OCI-LY3 (cell line): Measurements from ENCODE around the gene IQSEC1.

Experiments used
- EZH2phosphoT487 ChIP-seq: fragments of 200-600 bp; shearing (Covaris generic); IDR thresholded peaks from 2 replicates; pipeline ENCODE4 v1.6.1; 2018; ENCODE audit warnings: antibody characterized with exemption, mixed run types, low read depth
- TF ChIP-seq, protein P1 (sequence below): fragments of 200-600, 300-600 bp; sonication (generic); IDR thresholded peaks from 2 replicates; pipeline ENCODE4 v1.5.1; 2014; ENCODE audit warnings: antibody characterized with exemption, low read length, low read depth

DNA sequence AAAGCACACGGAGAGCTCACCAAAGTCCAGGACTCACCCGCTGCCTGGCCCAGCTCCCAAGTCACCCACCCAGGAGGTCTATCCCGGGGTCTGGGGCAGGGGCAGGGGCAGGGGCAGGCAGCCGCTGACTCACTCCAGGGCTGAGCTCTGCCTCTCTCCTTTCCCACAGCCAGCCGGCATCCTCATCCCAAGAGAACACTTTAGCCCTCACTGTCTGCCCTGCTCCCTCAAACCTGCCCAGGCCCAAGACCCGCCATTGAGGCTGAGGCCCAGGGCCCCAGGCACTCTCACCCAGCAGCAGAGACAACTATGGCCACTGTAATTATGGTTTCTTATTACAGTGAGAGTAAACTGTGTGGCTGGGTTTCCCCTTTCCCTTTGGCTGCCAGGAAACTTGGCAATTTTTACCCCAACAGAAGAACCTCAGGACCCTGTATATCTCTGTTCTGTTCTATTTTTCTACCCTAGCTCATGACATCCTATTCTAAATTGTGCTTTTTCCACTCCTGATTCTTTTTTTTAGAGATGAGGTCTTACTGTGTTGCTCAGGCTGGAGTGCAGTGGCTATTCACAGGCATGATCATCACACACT, 53.0 kb downstream of the IQSEC1 start:
- no peak for TF ChIP-seq EZH2phosphoT487
- TF ChIP-seq, protein P1, sequence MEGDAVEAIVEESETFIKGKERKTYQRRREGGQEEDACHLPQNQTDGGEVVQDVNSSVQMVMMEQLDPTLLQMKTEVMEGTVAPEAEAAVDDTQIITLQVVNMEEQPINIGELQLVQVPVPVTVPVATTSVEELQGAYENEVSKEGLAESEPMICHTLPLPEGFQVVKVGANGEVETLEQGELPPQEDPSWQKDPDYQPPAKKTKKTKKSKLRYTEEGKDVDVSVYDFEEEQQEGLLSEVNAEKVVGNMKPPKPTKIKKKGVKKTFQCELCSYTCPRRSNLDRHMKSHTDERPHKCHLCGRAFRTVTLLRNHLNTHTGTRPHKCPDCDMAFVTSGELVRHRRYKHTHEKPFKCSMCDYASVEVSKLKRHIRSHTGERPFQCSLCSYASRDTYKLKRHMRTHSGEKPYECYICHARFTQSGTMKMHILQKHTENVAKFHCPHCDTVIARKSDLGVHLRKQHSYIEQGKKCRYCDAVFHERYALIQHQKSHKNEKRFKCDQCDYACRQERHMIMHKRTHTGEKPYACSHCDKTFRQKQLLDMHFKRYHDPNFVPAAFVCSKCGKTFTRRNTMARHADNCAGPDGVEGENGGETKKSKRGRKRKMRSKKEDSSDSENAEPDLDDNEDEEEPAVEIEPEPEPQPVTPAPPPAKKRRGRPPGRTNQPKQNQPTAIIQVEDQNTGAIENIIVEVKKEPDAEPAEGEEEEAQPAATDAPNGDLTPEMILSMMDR, result no peak
